CD4-positive, alpha-beta T cell treated with Interleukin-6 for 4 hours (primary cell): Measurements from ENCODE around the gene VPS4A.

ENCODE experiments used
- DNase-seq: peaks from one replicate; pipeline ENCODE4 v3.0.0-alpha.2; 2020; ENCODE audit warnings: mixed read lengths

Gene VPS4A

GRCh38 chr16:69368866-69369265 lies 57.7 kb downstream of the VPS4A start:
- DNase-seq, result no peak

GRCh38 chr16:69371564-69371963 lies 60.4 kb downstream of the VPS4A start:
- DNase-seq, result no peak

- no peak for DNase-seq
Observed at GRCh38 chr16:69373019-69373418, 61.9 kb downstream of the VPS4A start.
